A549 (cell line): ENCODE data around the gene GRIK1.

Source experiments
- POLR2AphosphoS2 ChIP-seq: conservative IDR thresholded peaks from 2 replicates; pipeline ENCODE4 v1.6.1; 2012; ENCODE audit warnings: low read length, improper control_type of control experiment, inconsistent platforms
- RARB ChIP-seq: fragments of 250-450 bp; sonication (Bioruptor Pico); IDR thresholded peaks from 2 replicates; pipeline ENCODE4 v1.8.0; 2021; ENCODE audit warnings: mild to moderate bottlenecking, moderate library complexity
- TF ChIP-seq, protein P1 (sequence below): fragments of >200 bp; sonication (Bioruptor Twin); formaldehyde crosslinking; IDR thresholded peaks from 3 replicates; pipeline ENCODE4 v1.5.1; 2016
- TF ChIP-seq, protein P2 (sequence below): IDR thresholded peaks from 2 replicates; pipeline ENCODE4 v1.6.1; 2012

DNA sequence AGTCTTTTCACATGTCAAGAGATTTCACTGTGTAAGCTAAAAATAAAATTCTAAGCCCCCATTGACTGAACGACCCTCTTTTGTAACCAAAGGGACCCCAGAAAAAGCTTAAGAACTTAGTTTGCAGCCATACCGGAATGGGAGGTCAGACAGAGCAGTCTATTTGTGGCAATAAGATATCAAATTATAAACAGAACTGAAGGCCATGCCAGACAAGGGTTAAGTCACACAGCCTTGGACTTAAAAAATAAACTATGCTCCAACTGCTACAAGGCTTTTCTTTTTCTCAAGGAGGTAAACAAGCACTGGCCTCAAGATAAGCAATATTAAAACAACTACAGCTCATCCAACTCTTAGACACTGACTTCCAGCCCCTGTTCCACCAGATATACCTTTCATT, 384.2 kb downstream of the GRIK1 start:
- TF ChIP-seq, protein P1, sequence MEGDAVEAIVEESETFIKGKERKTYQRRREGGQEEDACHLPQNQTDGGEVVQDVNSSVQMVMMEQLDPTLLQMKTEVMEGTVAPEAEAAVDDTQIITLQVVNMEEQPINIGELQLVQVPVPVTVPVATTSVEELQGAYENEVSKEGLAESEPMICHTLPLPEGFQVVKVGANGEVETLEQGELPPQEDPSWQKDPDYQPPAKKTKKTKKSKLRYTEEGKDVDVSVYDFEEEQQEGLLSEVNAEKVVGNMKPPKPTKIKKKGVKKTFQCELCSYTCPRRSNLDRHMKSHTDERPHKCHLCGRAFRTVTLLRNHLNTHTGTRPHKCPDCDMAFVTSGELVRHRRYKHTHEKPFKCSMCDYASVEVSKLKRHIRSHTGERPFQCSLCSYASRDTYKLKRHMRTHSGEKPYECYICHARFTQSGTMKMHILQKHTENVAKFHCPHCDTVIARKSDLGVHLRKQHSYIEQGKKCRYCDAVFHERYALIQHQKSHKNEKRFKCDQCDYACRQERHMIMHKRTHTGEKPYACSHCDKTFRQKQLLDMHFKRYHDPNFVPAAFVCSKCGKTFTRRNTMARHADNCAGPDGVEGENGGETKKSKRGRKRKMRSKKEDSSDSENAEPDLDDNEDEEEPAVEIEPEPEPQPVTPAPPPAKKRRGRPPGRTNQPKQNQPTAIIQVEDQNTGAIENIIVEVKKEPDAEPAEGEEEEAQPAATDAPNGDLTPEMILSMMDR = no peak
- TF ChIP-seq RARB (CRISPR knock-in tag) (no peak), POLR2AphosphoS2 (no peak)
- TF ChIP-seq, protein P2, sequence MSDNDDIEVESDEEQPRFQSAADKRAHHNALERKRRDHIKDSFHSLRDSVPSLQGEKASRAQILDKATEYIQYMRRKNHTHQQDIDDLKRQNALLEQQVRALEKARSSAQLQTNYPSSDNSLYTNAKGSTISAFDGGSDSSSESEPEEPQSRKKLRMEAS = no peak
